SU-DHL-6 (cell line): ENCODE measurements around the gene LUZP1.

Source experiments
- H2AFZ ChIP-seq: fragments of 200-600 bp; sonication (generic); 2 replicates; pipeline ENCODE4 v1.6.1; 2014; ENCODE audit warnings: low read depth, mild to moderate bottlenecking, moderate library complexity, mixed read lengths, antibody characterized with exemption, low read length; ENCODE audit not compliant: severe bottlenecking
- H3F3A ChIP-seq: fragments of 200-600 bp; shearing (Covaris generic); 2 replicates; pipeline ENCODE4 v1.6.0; 2016; ENCODE audit warnings: antibody characterized with exemption, mild to moderate bottlenecking; ENCODE audit not compliant: insufficient read depth
- H3K27ac ChIP-seq: fragments of 200-600 bp; sonication (generic); 2 replicates; pipeline ENCODE4 v1.5.1; 2016; ENCODE audit warnings: low read depth, mild to moderate bottlenecking, low read length, moderate library complexity, mixed read lengths
- H3K27me3 ChIP-seq: fragments of 200-600 bp; sonication (generic), shearing (Covaris generic); 2 replicates; pipeline ENCODE4 v1.6.0; 2014; ENCODE audit warnings: mild to moderate bottlenecking, low read length
- H3K36me3 ChIP-seq: fragments of 200-600 bp; sonication (generic); 2 replicates; pipeline ENCODE4 v1.6.1; 2014; ENCODE audit warnings: mild to moderate bottlenecking, low read length, mixed read lengths
- H3K4me2 ChIP-seq: fragments of 300-600, 200-600 bp; shearing (Covaris generic), sonication (generic); 2 replicates; pipeline ENCODE4 v1.6.0; 2014; ENCODE audit warnings: low read length, low read depth, mild to moderate bottlenecking; ENCODE audit not compliant: poor library complexity, severe bottlenecking
- H3K4me3 ChIP-seq: fragments of 200-600 bp; sonication (generic); 2 replicates; pipeline ENCODE4 v1.5.1; 2014; ENCODE audit warnings: antibody characterized with exemption, low read length, mild to moderate bottlenecking, mixed read lengths; ENCODE audit not compliant: insufficient read depth, poor library complexity, severe bottlenecking
- H3K79me2 ChIP-seq: fragments of 200-600 bp; sonication (generic); 2 replicates; pipeline ENCODE4 v1.6.1; 2014; ENCODE audit warnings: mild to moderate bottlenecking, low read length, moderate library complexity; ENCODE audit not compliant: insufficient read depth
- H3K9ac ChIP-seq: fragments of 200-600 bp; sonication (generic); 2 replicates; pipeline ENCODE4 v1.7.0; 2014; ENCODE audit warnings: mild to moderate bottlenecking, low read length
- H3K9me2 ChIP-seq: fragments of 200-600 bp; sonication (generic); replicated peaks from 2 replicates; pipeline ENCODE4 v1.6.1; 2014; ENCODE audit warnings: low read length; ENCODE audit not compliant: insufficient read depth
- H3K9me3 ChIP-seq: fragments of 200-600 bp; sonication (generic); 2 replicates; pipeline ENCODE4 v1.6.1; 2014; ENCODE audit warnings: low read length, mixed read lengths; ENCODE audit not compliant: insufficient read depth
- H4K20me1 ChIP-seq: fragments of 200-600 bp; sonication (generic); 2 replicates; pipeline ENCODE4 v1.6.1; 2014; ENCODE audit warnings: low read depth, mild to moderate bottlenecking, antibody characterized with exemption, low read length, moderate library complexity, mixed read lengths
- CTCF ChIP-seq: fragments of 200-600 bp; sonication (generic); IDR thresholded peaks from one replicate; pipeline ENCODE4 v1.5.1; 2017; ENCODE audit warnings: antibody characterized with exemption, mild to moderate bottlenecking, low read length, moderate library complexity; ENCODE audit not compliant: insufficient read depth, poor library complexity, severe bottlenecking
- EZH2phosphoT487 ChIP-seq: fragments of 200-600 bp; sonication (generic), shearing (Covaris generic); conservative IDR thresholded peaks from 2 replicates; pipeline ENCODE4 v1.6.1; 2018; ENCODE audit warnings: mild to moderate bottlenecking, antibody characterized with exemption, low read length, moderate library complexity, mixed read lengths

The LUZP1 gene

GRCh38 chr1:23097316-23097715 lies 71.3 kb downstream of the LUZP1 start:
- no peaks in the 10 kb centered on the region for H3K9me2 ChIP-seq
- H3K36me3 ChIP-seq = no peaks in the 10 kb centered on the region
- no peak for TF ChIP-seq CTCF
- no peak for TF ChIP-seq EZH2phosphoT487
- no peaks in the 10 kb centered on the region for H3K79me2 ChIP-seq
- no peak overlapping the region for H2AFZ ChIP-seq
- H3F3A ChIP-seq = no peaks in the 10 kb centered on the region
- H3K9ac ChIP-seq = no peak overlapping the region
- no peak overlapping the region for H3K27ac ChIP-seq
- no peaks in the 10 kb centered on the region for H4K20me1 ChIP-seq
- H3K9me3 ChIP-seq = no peaks in the 10 kb centered on the region
- no peaks in the 10 kb centered on the region for H3K27me3 ChIP-seq
- H3K4me2 ChIP-seq = no peak overlapping the region
- no peak overlapping the region for H3K4me3 ChIP-seq

GRCh38 chr1:23092447-23092846 lies 76.2 kb downstream of the LUZP1 start:
- Histone ChIP-seq H3K27me3 (no peaks in the 10 kb centered on the region), H3K9me3 (no peaks in the 10 kb centered on the region), H3K36me3 (no peaks in the 10 kb centered on the region), H3K9ac (no peak overlapping the region), H3K79me2 (no peaks in the 10 kb centered on the region), H2AFZ (no peak overlapping the region), H3K27ac (no peak overlapping the region), H3K4me3 (no peak overlapping the region), H3F3A (no peaks in the 10 kb centered on the region), H3K9me2 (no peaks in the 10 kb centered on the region), H3K4me2 (no peak overlapping the region), H4K20me1 (no peaks in the 10 kb centered on the region)
- no peak for TF ChIP-seq CTCF
- no peak for TF ChIP-seq EZH2phosphoT487

- Histone ChIP-seq H3K36me3 (no peaks in the 10 kb centered on the region), H3K4me2 (no peak overlapping the region), H3K4me3 (no peak overlapping the region), H3F3A (no peaks in the 10 kb centered on the region), H3K9me2 (no peaks in the 10 kb centered on the region), H3K9me3 (no peaks in the 10 kb centered on the region), H3K27me3 (no peaks in the 10 kb centered on the region), H3K9ac (no peak overlapping the region), H4K20me1 (no peaks in the 10 kb centered on the region), H3K27ac (no peak overlapping the region), H2AFZ (no peak overlapping the region), H3K79me2 (no peaks in the 10 kb centered on the region)
- TF ChIP-seq CTCF = no peak
- TF ChIP-seq EZH2phosphoT487 = no peak
Observed at GRCh38 chr1:23091545-23091944, 77.1 kb downstream of the LUZP1 start.
